GM19193 (cell line): ENCODE measurements around the gene LIN9.

Experiments
- POLR2A ChIP-seq: IDR thresholded peaks from 4 replicates; pipeline ENCODE4 v1.6.1; 2011; ENCODE audit not compliant: insufficient read depth, insufficient read length; ENCODE audit errors: extremely low read depth

LIN9 gene

DNA sequence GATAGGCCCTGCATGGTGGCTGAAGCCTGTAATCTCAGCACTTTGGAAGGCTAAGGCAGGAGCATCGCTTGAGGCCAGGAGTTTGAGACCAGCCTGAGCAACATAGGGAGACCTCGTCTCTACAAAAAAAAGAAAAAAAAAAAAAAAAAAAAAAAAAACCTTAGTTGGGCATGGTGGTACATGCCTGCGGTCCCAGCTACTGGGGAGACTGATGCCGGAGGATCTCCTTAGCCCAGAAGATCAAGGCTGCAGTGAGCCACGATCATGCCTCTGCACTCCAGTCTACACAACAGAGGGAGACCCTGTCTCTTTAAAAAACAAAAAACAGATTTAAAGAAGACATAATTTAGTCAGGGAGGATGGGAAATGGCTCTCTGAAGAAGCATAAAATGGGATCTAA, 3.8 kb downstream of the LIN9 start:
- no peak for TF ChIP-seq POLR2A

- TF ChIP-seq POLR2A = no peak
These were observed 4.5 kb downstream of the LIN9 start for GRCh38 chr1:226304291-226304955.

DNA sequence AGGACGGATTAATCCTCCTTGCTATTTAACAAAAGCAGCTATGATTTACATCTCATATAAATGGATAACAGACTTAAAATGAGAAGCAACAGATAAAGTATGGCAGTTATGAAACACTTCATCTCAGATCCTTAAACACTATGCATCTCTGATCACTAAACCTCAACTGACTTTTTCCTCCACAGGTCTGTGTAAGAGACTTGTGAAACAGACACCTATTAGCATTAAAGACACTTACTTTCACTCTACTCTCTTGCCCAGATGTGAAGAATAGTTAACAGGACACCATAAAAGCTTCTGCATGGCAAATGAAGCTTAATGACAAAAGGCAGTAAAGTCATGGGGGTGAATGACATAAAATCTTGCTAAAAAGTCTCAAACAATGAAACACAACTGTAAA, 6.2 kb downstream of the LIN9 start:
- TF ChIP-seq POLR2A = no peak

DNA sequence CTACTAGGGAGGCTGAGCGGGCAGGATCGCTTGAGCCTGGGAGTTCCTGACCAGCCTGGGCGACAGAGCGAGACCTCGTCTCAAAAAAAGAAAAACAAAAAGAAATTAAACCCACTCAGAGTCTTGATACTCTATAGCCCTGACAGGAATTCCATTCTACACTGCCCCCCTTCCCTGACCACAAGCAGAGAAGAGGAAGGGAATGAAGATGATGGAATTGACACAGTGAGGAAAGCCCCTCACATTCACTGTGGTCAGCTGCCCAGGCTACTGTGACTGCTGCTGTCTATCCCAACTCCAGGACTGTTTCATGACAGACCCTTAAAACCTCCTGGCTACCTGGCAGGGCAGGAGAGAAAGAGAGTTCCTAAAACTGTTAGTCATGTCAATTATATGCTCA, 12.1 kb downstream of the LIN9 start:
- no peak for TF ChIP-seq POLR2A

DNA sequence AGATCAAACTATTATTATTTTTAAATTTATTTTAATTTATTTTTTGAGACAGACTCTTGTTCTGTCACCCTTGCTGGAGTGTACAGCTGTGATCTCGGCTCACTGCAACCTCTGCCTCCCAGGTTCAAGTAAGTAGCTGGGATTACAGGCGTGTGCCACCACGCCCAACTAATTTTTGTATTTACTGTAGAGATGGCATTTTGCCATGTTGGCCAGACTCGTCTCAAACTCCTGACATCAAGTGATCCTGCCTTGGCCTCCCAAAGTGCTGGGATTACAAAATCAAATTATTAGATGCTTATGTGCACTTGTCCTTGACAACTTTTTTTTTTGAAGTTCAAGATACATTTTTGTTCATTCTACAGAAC, 15.4 kb downstream of the LIN9 start:
- no peak for TF ChIP-seq POLR2A

GRCh38 chr1:226292874-226293552, 16.0 kb downstream of the LIN9 start:
- TF ChIP-seq POLR2A = no peak

- TF ChIP-seq POLR2A = no peak
These were observed 21.4 kb downstream of the LIN9 start for GRCh38 chr1:226287587-226287986.

DNA sequence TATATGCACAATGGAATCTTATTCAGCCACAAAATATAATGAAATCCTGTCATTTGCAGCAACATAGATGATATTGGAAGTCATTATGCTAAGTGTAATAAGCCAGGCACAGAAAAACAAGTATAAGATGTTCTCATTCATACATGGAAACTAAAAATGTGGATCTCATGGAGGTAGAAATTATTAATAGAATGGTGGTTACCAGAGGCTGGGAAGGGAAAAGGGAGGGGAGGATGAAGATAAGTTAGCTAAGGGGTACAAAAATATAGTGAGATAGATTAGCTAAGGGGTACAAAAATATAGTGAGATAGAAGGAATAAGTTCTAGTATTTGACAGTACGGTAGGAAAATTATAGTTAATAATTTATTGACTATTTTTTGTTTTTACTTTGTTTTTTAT, 27.9 kb downstream of the LIN9 start:
- no peak for TF ChIP-seq POLR2A

DNA sequence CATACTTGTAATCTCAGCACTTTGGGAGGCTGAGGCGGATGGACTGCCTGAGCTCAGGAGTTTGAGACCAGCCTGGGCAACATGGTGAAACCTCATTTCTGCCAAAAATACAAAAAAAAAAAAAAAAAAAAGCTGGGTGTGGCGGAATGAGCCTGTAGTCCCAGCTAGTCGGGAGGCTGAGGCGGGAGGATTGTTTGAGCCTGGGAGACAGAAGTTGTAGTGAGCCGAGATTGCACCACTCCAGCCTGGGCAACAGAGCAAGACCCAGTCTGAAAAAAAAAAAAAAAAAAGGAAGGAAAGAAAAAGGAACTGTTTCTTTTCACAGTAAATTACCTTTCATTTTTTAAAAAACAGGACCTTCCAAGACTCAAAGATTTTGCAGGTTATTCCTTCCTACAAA, 29.5 kb downstream of the LIN9 start:
- no peak for TF ChIP-seq POLR2A

DNA sequence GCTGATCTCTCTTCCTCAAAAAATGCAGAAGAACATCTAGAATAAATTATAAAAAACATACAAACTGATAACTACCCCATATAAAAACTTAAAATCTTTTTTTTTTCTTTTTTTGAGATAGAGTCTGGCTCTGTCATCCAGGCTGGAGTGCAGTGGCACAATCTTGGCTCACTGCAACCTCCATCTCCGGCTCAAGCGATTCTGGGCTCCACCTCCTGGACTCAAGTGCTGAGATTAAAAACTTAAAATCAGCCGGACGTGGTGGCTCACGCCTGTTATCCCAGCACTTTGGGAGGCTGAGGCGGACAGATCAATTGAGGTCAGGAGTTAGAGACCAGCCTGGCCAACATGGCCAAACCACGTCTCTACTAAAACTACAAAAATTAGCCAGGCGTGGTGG, 31.1 kb downstream of the LIN9 start:
- no peak for TF ChIP-seq POLR2A

DNA sequence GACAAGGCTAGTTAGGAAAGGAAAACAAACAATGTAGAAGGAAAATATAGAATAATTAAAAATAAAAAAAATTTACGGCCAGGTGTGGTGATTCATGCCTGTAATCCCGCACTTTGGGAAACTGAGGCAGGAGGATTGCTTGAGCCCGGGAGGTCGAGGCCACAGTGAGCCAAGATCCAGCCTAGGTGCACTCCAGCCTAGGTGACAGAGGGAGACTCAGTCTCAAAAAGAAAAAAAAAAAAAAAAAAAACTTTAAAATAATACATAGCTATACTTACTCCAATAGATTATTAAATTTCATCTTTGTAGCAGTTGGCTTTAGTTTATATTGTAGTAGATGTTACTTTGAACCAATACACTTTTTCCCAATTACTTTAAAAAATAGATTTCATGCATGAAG, 32.0 kb downstream of the LIN9 start:
- TF ChIP-seq POLR2A = no peak

GRCh38 chr1:226276077-226276682, 32.8 kb downstream of the LIN9 start:
- TF ChIP-seq POLR2A = no peak

- TF ChIP-seq POLR2A = no peak
These were observed 34.8 kb downstream of the LIN9 start for GRCh38 chr1:226274138-226274537.

- no peak for TF ChIP-seq POLR2A
These were observed 40.4 kb downstream of the LIN9 start for GRCh38 chr1:226268421-226269124.

- no peak for TF ChIP-seq POLR2A
These were observed 47.1 kb downstream of the LIN9 start for GRCh38 chr1:226261818-226262217.

- TF ChIP-seq POLR2A = no peak
These were observed 53.6 kb downstream of the LIN9 start for GRCh38 chr1:226255380-226255779.
